ENCODE measurements around the gene GNAI3.
A peak's percentile ranks its signal among the peaks of the same experiment; 100 is the strongest.

The GNAI3 gene

DNA sequence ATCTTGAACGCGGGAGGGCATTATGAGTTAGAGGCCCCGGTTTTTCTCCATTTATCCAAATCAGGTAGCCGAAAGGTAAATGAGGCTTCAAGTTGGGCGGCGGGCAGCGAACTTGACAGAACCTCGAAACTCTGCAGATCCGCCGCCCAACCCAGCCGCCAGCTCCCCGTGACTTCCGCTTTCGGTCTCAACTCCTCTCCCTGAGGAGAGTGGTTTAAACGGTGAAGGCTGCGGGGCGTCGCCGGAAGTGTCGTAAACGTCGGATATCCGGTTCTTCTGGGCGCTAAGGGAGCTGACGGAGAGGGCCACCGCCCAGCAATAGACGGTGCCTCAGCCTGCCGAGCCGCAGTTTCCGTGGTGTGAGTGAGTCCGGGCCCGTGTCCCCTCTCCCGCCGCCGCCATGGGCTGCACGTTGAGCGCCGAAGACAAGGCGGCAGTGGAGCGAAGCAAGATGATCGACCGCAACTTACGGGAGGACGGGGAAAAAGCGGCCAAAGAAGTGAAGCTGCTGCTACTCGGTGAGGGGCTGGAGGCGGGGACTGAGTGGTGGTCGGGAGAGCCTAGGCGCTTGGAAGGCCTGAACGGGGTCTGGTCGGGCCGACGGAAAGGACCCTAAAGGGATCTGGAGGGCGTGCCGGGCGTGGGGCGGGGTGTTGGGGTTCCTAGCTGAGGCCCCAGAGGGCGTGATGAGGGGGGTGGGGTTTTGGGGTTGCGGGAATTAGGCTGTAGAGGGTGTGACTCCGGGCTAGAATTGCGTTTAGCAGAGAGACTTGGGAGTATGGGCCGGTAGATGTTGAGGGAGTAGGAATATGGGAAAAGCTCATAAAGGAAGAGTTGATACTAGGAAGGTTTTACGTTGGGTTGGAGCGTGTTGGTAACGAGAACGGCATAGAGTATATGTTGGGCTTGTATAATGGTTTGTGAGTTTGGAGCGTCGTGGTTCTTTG is at the start of gene GNAI3:
Gene GNAI3, plus strand, starts transcription at position 295 of the 947 bp plus-strand sequence. Its CDS starts 106 bp downstream, at position 401.
- DNase-seq (ENCODE audit: low spot score), result peak; percentile 95

DNA sequence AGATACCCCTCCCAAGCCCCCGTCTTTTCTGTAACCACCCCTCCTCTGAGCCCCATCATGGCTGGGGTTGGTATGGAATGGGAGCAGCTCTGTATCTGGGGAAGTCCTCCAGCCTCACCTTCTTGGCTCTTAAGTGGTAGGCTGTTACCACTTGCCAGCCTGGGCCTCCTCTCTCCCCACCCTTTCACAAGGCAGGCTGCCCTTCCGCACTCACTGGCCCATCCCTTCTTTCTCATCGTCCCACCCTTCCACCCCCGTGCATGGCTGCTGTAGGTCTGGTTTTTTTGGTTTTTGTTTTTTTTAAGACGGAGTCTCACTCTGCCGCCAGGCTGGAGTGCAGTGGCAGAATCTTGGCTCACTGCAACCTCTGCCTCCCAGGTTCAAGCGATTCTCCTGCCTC is 49.3 kb upstream of the GNAI3 start:
- DNase-seq (ENCODE audit: low spot score), result no peak

GRCh38 chr1:109499661-109500536 is 48.5 kb upstream of the GNAI3 start:
- peak; percentile 61 for DNase-seq (ENCODE audit: low spot score)

DNA sequence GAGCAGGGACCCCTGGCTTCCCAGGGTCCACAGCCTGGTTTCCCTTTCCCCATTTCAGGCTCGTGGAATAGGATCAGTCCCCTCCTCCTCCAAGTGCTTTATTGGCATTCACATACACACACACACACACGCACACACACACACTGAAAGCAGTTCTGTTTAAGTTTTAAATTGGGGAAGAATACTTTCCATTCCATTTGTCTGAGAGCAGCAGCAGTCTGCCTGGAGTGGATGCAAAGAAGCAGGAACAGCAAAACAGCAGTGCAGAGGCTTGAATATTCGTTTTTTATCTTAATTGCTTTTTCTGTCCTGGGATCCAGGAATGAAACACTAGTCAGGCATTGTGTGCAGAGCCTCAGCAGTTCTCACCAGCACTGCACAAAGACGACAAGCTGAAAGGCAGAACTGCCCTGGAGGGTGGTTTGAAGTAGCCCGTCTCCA is 47.5 kb upstream of the GNAI3 start:
- no peak for DNase-seq (ENCODE audit: low spot score)

DNA sequence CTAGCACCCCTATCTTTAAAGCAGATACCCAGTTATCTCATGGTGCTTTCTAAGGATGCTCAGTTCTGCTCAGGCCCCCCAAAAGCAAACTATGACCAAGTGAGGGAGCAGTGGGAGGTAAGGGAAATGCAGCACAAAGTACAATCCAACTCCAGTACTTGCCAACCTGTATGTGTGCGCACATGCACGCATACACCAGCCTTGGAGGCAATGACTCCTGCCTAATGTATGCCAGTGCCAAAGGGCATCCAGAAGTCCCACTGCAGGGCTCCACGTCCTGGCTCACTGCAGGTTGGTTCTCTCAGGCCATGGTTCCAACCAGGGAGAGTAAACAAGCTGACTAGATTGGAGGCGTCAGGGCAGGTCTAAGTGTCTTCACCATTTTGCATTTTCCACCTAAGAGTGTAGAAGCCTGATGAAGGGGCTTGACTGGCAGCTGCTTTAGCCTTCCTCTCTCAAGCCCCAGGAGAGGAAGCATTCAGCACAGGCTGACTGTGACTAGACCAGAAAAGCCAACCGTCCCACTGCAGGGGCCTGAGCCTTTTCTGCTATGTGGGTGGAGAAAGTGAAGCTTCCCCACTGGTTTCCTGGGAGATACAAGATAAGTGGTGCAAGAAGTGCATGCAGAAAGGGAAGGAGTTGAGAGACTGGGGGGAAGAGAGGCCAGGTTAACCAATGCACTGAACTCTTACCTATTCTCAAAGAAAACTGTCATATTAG is 46.6 kb upstream of the GNAI3 start:
- DNase-seq (ENCODE audit: low spot score), result no peak

- peak; percentile 68 for DNase-seq (ENCODE audit: low spot score)
Measured at GRCh38 chr1:109502364-109502851, 46.0 kb upstream of the GNAI3 start.

- peak; percentile 24 for DNase-seq (ENCODE audit: low spot score)
Measured at GRCh38 chr1:109503935-109504334, 44.5 kb upstream of the GNAI3 start.

GRCh38 chr1:109504974-109505373 is 43.4 kb upstream of the GNAI3 start:
- DNase-seq (ENCODE audit: low spot score), result no peak

- no peak for DNase-seq (ENCODE audit: low spot score)
Measured at GRCh38 chr1:109508001-109508872, 40.2 kb upstream of the GNAI3 start.

DNA sequence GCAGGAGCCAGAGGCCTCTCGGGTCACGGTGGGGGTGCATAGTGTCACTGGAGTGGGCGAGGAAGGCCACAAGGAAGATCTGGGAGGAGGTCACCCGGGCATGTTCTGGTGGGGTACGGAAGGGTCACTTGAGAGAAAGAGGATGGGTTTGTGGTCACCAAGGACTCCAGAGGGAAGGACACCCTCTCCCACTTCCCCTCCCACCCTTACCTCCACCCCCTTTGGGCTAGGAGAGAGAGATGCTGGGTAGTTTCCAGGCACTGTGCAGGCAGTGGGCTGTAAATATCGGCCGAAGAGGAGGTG is 39.6 kb upstream of the GNAI3 start:
- DNase-seq (ENCODE audit: low spot score), result no peak

DNA sequence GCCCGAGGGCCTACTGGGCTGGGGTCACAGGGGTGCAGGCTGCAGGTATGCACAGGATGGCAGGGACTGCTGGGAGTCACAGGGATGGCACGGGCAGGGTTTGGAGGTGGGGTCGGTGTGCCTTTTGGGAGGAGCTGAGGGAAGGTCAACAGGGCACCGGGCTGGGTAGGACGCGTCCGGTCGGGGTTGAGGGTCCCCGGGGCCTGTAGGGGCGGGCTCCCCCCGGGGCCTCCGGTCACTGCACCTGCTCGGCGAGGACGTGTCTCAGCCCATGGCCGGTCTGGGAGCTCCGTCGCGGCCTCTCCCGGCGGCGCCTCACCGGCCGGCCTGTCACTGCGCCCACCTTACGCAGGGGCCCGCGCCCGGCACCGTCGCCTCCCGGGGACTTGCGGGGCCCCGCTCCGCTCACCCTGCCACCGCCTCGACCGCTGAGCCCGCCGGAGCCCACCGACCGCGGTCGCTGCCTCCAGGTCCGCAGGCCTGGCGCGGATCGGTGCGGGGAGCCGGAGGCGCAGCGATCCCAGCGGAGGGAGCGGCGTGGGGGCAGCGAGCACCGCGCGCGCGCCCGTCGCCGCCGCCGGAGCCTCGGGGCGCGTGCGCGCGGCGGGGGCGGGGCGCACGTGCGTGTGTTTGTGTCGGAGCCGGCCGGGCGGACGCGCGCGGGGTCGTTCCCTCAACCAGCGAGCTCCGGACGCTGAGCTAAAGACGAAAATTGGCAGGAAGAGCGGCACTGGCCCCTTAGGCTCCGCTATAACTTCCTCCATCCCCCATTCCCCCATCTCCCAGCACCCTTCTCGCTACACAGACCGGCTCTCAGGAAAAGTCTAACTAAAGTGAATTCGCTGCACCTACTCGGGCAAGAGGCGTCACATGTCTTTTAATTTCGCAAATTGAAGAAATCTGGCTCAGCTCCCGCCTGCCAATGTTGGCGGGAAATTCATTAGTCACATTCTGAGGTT is 39.0 kb upstream of the GNAI3 start, which contains the start of gene AMIGO1:
Gene AMIGO1, minus strand, starts transcription at position 552 of the 959 bp plus-strand sequence. CDS start 815 bp downstream, outside the sequence.
- peak; percentile 50 for DNase-seq (ENCODE audit: low spot score)

DNA sequence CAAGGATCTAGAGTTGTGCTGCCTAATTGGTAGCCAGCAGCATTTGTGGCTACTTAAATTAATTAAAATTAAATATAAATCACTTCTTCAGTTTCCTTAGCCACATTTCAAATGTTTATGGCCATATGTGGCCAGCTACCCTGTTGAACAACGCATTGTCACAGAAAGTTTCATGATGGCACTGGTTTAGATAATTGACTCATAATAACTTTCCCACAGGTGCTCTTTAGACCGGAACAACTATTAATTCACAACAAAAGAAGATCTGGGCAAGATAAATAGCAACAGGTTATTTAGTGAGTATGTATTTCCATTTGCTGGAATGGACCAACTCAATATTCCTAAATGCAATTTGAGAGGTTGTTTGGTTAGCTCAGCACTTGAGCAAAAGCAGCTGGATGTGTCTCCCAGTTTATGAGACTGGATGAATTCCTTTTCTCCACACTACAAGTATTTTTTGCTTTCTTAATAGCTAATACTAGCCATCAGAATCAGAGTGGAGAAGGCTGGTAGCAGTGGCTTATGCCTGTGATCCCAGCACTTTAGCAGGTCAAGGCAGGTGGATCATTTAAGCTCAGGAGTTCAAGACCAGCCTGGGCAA is 35.2 kb upstream of the GNAI3 start:
- DNase-seq (ENCODE audit: low spot score), result no peak

GRCh38 chr1:109514846-109515245 is 33.6 kb upstream of the GNAI3 start:
- no peak for DNase-seq (ENCODE audit: low spot score)

- DNase-seq (ENCODE audit: low spot score), result no peak
Measured at GRCh38 chr1:109516872-109517271, 31.5 kb upstream of the GNAI3 start.

DNA sequence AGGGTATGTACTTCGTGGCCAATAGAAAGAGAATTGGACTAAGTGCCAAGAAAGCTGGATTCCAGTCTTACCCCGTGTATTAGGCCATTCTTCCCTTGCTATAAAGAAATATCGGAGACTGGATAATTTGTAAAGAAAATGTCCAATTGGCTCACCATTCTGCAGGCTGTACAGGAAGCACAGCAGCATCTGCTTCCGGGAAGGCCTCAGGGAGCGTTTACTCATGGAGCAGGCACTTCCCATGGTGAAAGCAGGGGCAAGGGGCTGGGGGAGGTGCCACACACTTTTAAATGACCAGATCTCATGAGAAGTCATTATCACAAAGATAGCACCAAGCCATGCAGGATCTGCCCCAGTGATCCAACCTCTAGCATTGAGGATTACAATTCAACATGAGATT is 31.1 kb upstream of the GNAI3 start:
- DNase-seq (ENCODE audit: low spot score), result no peak

GRCh38 chr1:109521002-109521951 is 27.1 kb upstream of the GNAI3 start:
- DNase-seq (ENCODE audit: low spot score), result no peak

DNA sequence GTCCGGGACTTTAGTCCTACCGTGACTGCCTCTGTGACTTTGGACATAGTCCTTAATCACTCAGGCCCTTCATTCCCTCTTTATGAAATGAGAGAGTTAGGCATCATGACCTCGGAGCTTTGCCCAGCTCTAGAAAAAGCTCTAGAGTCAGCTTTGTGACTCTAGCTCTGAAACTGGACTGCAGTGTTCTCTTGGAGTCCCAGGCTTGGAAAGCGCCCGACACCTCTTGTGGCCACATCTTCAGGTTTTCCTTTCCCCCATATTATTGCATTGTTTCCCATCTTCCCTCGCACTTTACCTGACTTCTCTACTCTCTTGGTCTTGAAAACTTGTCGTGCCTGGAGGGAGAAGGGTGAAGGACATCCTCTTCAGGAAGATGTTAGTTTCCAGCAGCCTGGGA is 26.4 kb upstream of the GNAI3 start:
- no peak for DNase-seq (ENCODE audit: low spot score)

- no peak for DNase-seq (ENCODE audit: low spot score)
Measured at GRCh38 chr1:109523706-109524105, 24.7 kb upstream of the GNAI3 start.

All from CD4-positive, alpha-beta T cell treated with Interleukin-2 at 100 ng/mL for 4 hours (primary cell).